GM19023 (cell line): Measurements from ENCODE around the gene IL12A.

Experiments used
- ATAC-seq: cut with Tn5 transposase; IDR thresholded peaks from one replicate; pipeline ENCODE4 v1.9.1; 2021; ENCODE audit warnings: mild to moderate bottlenecking, moderate library complexity; ENCODE audit not compliant: unreplicated experiment

Gene IL12A

DNA sequence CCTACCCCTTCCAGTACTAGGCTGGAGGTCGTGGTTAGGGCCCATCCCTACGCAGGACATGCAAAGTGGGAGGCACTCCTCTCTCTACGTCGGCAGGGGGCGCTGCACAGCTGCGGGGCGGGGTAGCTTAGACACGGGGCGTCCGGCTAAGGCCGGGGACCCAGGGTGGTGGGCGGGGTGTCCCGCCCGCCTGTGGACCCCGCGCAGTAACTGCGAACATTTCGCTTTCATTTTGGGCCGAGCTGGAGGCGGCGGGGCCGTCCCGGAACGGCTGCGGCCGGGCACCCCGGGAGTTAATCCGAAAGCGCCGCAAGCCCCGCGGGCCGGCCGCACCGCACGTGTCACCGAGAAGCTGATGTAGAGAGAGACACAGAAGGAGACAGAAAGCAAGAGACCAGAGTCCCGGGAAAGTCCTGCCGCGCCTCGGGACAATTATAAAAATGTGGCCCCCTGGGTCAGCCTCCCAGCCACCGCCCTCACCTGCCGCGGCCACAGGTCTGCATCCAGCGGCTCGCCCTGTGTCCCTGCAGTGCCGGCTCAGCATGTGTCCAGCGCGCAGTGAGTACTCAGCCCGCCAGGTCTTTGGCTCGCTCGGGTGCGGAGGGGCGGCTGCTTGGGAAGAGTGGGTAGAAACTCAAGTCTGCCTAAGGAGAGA, at the start of gene IL12A:
Gene IL12A, plus strand, starts transcription at position 219 of the 655 bp plus-strand sequence.
- peak; percentile 94 for ATAC-seq

DNA sequence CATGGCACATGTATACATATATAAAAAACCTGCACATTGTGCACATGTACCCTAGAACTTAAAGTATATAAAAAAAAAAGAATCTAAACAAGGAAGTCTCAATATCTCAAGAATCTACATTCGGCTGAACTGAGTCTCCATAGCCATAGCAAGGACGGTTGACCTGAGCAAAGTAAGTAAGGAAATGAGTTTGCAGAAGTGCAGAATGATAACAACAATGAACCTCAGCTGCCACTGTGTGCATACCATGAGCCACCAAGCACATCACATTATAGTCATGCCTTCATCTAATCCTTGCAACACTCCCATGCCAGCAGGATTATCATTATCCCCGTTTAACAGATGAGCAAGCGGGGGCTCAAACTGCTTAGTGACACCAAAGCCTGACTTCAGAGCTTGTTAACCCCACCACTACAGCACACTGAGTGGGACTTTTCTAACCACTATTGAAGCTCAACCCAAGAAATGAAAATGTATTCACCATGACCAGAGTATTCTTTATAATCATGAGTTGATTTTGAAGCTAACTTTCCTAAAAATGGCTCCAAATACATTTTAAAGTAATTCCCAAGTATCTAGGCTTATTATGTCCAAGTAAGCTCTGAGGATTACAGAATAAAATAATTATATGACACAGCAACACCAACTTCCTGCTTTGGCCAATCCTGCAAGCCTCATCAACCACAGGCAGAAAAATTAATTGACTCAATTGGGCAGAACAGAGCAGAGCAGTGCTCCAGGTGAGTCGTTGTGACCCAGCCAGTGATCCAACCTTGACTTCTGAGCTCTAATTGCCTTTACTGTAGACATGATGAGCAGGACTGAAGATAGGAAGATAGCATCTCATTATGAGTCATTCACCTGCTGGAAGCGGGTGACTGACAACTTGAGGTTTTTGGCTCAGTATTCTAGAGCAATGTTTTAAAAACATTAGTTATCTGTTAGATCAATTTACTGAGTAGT, 47.3 kb upstream of the IL12A start:
- peak; percentile 62 for ATAC-seq

DNA sequence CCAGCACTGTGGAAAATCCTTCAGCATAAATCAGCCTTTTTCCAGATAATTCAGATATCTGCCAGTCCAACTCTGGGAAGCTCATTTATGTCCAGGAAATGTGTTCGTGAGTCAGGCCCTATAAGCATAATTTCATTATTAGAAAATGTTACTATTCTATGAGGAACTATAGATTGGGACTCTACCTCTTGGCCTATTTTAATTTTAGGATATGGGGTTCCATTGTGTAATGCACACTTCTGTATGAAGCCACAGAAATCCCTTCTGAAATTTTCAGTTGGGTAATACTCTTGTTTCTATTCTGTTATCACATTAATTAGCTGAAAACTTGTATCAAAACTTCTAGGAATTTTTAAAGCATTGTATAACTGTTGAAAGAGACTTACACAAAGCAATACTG, 43.9 kb upstream of the IL12A start:
- ATAC-seq = no peak

DNA sequence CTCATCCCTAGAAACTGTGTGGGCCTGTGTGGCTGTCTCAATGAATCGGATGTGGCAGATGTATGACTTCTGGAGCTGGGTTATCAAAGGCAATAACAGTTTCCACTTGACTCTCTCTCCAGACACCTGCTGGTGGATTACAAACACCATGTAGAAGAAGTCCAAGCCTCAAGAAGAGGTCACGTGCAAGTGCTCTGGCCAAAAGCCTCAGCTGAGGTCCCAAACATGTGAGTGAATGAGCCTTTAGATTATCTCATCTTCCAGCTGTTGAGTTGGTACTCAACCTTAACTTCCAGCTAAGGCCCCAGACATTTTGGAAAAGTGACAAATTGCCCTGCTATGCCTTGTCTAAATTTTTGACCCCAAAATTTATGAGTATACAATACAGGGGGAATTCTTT, 42.7 kb upstream of the IL12A start:
- no peak for ATAC-seq

DNA sequence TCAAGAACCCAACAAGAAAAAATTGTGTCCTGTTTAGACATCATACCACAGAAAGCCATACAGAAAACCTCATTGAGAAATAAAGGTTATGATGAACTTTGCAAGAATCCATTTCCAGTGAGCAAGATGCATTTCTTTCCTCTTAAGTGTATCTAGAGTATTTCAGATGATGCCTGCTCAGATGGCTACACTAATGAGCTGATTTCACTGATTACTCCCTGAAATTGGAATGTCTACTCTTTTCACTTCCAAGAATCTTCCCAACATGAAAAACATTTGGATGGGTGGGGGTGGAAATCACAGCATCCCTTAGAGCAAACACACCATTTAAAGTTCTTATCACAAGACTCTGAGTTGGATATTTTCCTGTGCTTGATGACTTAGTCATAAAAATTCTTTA, 41.4 kb upstream of the IL12A start:
- no peak for ATAC-seq

DNA sequence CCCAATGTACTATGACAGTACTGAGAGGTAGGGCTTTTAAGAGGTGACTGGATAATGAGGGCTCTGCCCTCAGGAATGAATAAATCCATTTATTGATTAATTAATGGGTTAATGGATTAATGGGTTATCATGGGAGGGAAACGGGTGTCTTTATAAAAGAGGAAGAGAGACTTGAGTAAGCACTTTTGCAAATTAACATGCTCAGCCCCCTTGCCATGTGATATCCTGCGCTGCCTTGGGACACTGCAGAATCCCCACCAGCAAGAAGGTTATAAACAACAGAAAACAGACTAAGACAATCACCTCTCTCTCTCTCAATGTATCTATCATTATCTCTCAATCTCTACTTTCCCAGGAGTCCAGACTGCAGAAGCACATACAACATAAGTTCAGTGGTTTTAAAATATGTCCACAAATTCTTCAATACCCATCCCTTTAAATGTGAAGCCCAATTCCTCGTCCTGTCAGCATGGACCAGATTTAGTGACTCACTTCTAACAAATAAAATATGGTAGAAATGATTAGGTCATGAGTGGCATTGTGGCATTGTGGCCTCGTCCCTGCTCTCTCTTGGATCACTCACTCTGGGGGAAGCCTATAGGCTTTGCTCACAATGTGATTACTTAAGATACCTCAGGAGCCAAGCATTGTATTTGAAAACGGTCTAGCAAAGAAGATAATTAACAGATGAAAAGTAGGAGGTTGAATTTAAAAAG, 40.0 kb upstream of the IL12A start:
- ATAC-seq = no peak

DNA sequence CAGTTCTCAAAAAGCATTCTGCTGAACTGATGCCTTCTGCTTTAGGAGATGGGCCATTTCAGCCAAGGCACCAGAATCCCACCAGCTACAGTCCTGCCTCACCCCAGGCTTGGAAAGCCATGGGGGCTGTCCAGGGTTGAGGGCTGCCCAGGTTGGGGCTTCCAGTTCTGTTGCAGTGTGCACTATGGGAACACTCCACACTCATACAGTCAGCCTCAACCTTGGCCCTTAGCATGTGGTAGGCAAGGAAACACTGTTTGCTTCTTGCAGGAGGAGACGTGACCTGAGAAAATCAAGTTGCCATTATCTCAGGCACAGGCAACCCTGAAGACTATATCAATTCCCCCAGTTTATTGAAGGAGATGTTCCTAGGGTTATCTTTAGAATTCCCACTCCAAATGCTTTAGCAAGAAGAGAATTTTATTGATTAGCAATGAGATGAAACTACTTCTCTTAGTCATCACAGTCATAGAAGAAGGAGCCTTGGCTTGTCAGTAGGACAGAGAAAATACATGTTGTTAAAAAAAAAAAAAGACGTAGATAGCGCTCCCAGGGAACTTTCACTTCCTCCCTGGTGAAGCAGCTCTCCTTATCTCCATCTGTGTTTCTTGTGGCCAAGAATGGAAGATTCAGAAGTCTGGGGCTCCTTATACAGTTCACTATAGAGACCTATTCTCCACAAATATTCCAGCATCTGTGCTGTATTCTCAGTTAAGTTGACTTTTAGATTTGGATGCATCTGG, 38.3 kb upstream of the IL12A start:
- ATAC-seq = peak; percentile 64

DNA sequence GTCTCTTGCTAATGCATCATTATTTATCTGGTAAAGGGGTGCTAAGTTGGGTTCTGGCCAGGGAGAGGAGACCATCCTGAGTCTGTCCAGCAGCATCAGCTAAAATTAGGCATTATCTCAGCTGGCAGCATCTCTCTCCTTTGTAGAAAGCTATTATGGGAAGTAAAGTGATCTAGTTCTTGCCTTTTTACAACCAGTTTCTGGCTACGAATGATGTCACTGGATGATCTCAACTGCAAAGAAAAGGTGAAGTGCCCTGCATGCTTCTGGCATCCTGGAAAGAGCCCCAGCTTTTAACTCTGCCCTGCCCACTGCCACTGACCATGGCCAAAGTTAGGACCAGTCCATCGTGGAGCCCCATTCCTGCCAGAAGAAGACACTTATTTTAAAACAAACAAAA, 37.1 kb upstream of the IL12A start:
- ATAC-seq = no peak

DNA sequence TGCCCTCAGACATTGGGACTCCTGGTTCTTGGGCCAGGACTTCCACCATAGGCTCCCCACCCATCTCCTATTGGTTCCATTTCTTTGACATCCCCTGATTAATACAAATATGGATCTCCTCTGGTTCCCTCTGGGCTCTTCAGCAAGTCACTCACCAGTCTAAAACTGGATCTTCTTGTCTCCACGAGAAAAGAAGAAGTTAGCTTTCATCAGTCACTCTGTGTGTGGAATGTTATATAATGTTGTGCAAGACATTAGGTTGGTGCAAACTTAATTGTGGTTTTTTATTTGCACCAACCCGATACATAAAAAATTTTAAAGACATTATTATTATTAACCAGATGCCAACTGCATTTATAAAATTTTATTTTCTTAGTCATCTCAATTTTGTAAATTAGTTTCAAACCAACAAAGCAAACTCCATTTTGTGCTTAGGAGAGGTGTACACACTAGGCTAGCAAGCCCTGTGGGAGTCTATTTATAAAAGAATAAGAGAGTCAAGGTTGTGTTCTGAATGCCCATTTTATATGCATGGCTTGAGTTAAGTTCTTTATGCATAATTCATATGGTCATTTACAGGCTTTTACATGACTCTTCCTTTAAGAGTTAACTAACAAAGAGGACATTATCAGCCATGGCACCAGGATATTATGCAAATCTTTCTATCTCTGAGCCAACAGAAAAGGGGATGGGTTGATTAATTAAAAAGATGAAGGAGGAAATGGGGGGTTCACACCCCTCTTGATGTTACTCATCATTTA, 35.1 kb upstream of the IL12A start:
- ATAC-seq = no peak

DNA sequence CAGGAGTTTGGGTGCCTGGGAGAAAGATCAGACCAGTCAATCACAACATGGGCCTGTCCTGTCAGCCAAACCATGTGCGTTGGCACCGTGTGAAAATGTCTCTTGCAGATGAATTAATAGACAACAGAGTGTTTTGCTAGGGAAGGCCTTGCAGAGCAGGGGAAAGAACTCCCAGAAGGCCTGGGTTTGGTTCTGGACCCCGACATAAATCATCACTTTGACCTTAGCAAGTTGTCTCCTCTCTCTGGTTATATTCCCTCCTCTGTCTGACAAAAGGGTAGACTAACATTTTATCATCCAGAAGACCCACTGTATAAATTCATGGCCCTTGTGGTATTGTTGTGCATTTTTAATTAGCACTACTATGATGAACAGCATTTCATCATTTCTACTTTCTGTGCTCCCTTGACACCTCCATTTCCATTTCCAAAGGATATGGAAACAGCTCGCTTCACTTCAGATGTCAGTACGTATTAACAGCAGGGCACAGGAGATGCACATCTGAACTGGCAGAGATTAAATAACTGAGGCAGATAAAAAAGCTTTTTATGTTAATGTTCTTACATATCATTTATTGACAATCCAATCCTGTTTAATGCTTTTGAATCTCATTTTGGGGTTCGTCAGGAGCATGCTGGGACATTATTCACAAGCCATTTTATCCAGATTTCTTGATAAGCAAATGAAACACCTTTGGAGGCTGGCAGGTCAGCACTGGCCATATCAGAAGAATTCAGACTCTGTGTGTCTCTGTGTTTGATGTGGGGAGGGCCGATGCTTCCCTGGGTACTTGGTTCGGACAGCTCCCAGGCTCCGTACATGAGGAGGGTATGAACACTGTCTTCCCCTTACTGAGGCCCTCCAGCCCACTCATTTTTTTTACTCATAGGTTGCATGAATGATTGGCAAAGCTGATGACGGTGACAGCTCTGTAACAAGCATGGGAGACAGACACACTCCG, 28.2 kb upstream of the IL12A start:
- ATAC-seq = no peak

DNA sequence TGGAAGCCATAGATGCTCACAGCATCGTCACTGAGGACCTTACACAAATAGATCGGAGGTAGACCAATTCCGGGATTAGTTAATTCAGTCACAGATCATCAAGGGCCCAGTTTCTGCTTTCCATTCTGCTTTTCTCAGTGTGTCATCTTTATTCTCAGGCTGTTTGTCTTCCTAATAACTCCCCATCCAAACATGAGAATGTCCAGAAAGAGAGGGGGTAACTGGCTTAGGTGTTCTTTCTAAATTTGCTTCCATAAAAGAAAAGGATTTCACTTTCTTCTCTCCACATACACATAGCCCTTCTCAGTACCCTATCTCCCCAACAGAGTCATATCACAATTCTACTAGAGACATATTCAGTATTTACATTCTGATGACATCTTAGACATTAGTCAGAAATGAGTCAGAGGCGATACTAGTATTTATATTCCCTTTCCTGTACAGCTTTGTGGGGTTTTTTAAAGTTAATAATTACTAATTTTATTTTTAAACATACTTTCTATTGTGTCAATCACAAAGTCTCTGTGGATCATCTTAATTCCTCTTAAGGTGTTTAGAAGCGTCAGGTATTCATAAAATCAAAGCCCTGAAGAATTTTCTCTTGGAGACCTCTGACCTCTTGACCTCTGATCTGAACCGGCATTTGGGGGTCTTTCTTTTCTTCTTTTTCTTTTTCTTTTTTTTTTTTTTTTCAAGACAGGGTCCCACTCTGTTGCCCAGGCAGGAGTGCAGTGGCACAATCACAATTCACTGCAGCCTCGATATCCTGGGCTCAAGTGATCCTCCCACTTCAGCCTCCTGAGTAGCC, 24.3 kb upstream of the IL12A start:
- ATAC-seq = peak; percentile 99

DNA sequence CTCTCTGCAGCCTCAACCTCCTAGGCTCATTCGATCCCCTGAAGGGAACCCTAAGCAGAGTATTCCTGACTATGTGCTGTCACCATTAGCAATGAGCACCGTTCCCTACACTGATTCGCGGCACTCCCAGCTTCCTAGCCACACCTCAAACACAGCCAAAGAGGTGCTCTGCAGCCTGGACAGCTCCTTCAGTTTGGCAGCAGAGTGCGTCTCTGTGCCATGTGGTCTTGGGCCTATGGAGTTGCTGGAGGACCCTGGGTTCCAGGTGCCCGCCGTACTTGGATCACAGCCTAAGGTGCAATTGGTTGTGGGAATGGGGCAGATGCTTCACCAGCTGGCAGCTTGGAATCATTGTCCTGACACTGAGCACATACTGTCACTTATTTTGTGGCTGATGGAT, 17.3 kb upstream of the IL12A start:
- ATAC-seq = no peak

DNA sequence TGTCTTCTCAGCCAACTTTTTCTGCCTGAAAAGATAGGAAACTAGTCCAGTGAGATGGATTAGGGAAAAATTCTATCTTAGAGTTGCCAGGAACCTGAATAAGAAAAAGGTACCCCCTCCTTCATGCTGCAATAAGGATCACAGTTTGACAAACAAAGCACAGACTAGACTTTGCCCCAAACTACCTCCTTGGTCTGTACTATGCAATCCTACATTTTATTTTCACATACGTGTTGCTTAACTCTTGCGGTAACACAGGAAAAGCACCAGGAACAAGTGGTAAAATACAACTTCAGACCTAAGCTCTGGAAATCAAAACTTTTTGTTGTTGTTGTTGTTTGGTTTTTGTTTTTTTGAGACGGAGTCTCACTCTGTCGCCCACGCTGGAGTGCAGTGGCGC, 11.3 kb upstream of the IL12A start:
- ATAC-seq = no peak

DNA sequence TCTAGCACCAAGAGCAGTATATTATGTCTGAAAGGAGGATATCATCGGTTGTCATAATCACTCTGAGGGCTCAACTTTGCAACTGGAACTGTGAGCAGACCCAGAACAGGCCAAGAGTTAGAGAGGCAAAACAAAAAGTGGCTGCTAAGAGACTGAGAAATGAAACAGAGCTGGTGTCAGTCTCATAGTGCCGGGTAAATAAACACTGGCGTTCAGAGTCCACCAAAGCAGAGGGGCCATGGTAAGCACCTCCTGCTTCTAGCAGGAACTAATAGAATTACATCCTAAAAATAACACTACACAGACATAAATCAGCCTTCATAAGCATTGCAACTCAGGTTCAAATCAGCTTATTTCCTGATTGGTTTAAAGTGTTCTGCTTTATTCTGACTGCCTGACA, 10.3 kb upstream of the IL12A start:
- peak; percentile 98 for ATAC-seq

DNA sequence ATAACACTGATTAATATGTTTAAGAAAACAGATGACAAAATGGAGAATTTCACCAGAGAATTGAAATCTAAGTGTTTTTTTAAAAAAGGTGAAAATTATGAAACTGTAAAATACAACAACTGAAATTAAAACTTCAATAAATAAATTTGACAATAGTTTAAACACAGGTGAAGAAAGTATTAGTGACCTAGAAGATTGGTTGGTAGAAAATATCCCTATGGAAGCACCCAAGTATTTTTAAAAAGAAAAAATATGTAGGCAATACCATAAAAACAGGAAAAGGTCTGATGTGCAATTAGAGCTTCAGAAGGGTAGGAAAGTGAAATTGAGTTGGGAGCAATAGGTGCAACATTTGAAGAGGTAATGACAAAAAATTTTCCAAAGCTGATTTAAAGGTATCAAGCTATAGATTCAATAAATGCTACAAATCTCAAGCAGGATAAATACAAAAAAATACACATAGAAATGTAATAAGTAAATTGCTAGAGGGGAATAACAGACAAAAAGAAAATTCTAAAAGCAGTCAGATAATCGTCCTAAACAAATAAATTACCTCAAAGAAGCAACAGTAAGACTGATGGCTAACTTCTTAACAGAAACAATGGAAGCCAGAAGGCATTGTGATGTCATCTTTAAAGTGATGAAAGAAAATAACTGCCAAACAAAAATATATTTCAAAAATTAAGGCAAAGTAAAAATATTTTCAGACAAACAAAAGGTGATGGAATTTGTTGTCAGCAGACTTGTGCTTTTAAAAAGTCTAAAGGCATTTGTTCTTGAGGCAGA, 9.5 kb upstream of the IL12A start:
- no peak for ATAC-seq

DNA sequence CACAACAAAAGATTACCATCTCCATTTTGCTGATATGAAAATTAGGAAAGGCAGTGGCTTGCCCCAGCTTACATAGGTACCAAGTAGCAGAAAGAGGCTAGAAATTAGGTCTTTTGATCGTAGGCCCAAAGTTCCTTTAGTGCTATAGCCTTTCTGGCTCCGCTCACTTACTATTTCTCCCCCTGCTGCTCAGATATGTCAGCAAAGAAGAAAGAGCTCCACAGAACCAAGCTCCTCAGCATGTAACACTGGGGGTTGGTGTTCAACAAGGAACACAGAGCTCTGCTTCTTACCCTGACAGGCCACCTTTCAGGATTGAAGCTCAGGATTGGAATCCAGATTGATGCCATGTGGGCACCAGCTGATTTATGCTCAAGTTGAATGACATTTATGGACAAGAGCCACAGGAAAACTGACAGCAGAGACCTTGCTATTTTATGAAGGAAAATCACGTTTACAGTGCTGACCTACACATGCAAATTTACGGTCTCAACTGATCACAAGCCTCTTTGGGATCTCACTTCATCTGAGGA, 6.1 kb upstream of the IL12A start:
- no peak for ATAC-seq

DNA sequence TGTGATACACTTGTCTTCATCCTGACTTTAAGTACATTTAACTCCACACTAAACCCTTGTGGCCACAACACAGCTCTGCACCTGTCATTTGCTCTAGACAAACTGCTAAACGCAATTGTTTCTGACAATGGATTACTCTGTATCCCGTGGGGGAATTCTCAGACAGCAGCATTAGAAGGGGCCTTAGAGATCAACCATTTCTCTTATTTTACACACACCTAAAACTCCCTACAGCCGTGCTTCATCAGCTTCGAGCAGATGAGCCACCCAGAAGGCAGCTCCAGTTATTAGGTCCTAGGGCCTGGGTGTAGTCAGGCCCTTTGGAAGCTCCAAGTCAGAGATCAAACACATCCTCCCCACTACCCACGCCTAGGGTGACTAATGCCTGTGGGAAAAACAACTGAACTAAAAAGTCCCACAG, 1.3 kb upstream of the IL12A start:
- no peak for ATAC-seq
